HEK293 (cell line): Measurements from ENCODE around the gene HLA-DOB.

Experiments used
- CTCF ChIA-PET: fragments of 350-600 bp; formaldehyde crosslinking; extraction: SDS; loops from one replicate; lab custom pipeline; 2021; ENCODE audit warnings: antibody characterized with exemption; lab: Yijun Ruan, JAX
- POLR2A ChIA-PET: fragments of 300-600 bp; formaldehyde crosslinking; extraction: SDS; loops from one replicate; lab custom pipeline; 2020; ENCODE audit warnings: antibody characterized with exemption, inconsistent platforms; lab: Yijun Ruan, JAX
- H3K27ac ChIP-seq: fragments of 200-500 bp; sonication (Bioruptor generic); 2 replicates; pipeline ENCODE4 v1.5.1; 2014; ENCODE audit warnings: low read depth, low read length, control low read depth, inconsistent platforms; ENCODE audit errors: extremely low read depth
- H3K36me3 ChIP-seq, 2 experiments: fragments of 200-500 bp in 1 of 2; sonication (Bioruptor generic) in 1 of 2; 1 replicate in 1 of 2; 2 replicates in 1 of 2; pipeline ENCODE4 v1.5.1; 2014 to 2017; ENCODE audit warnings: inconsistent platforms in 2 of 2, low read length in 2 of 2; ENCODE audit not compliant: control insufficient read depth in 2 of 2, insufficient read depth in 1 of 2
- H3K4me1 ChIP-seq: fragments of 200-500 bp; sonication (Bioruptor generic); 2 replicates; pipeline ENCODE4 v1.5.1; 2014; ENCODE audit warnings: mild to moderate bottlenecking, low read length, inconsistent platforms; ENCODE audit not compliant: control insufficient read depth, insufficient read depth
- H3K4me3 ChIP-seq: 2 replicates; pipeline ENCODE4 v1.5.1; 2011; ENCODE audit warnings: low read depth, mild to moderate bottlenecking, control low read depth, low read length, moderate library complexity
- H3K9me3 ChIP-seq: fragments of 200-500 bp; sonication (Bioruptor generic); 2 replicates; pipeline ENCODE4 v1.5.1; 2014; ENCODE audit warnings: low read depth, low read length, inconsistent platforms; ENCODE audit not compliant: control insufficient read depth, insufficient read depth
- GFI1B ChIP-seq: fragments of 450-650 bp; formaldehyde crosslinking; IDR thresholded peaks from 2 replicates; pipeline ENCODE4 v1.5.1; 2016; ENCODE audit warnings: missing biosample characterization, missing genetic modification characterization
- ZBTB20 ChIP-seq: fragments of 450-650 bp; formaldehyde crosslinking; IDR thresholded peaks from 2 replicates; pipeline ENCODE4 v1.5.1; 2016; ENCODE audit warnings: missing biosample characterization, missing genetic modification characterization
- ZBTB26 ChIP-seq: fragments of 450-650 bp; formaldehyde crosslinking; optimal IDR thresholded peaks from 2 replicates; pipeline ENCODE3; 2016; ENCODE audit warnings: missing biosample characterization, mild to moderate bottlenecking, missing genetic modification characterization
- ZEB2 ChIP-seq: fragments of 450-650 bp; formaldehyde crosslinking; IDR thresholded peaks from 2 replicates; pipeline ENCODE4 v1.5.1; 2016; ENCODE audit warnings: missing biosample characterization, missing genetic modification characterization
- ZIC2 ChIP-seq: fragments of 450-650 bp; formaldehyde crosslinking; IDR thresholded peaks from 2 replicates; pipeline ENCODE4 v1.5.1; 2016; ENCODE audit warnings: missing biosample characterization, missing genetic modification characterization
- ZNF133 ChIP-seq: fragments of 450-650 bp; formaldehyde crosslinking; IDR thresholded peaks from 2 replicates; pipeline ENCODE4 v1.5.1; 2016; ENCODE audit warnings: missing biosample characterization, missing genetic modification characterization
- ZNF221 ChIP-seq: fragments of 450-650 bp; formaldehyde crosslinking; IDR thresholded peaks from 2 replicates; pipeline ENCODE4 v1.5.1; 2017; ENCODE audit warnings: missing biosample characterization, missing genetic modification characterization, borderline replicate concordance
- ZNF23 ChIP-seq: fragments of 450-650 bp; formaldehyde crosslinking; IDR thresholded peaks from 2 replicates; pipeline ENCODE4 v1.5.1; 2016; ENCODE audit warnings: missing biosample characterization, missing genetic modification characterization, borderline replicate concordance
- ZNF394 ChIP-seq: fragments of 450-650 bp; formaldehyde crosslinking; IDR thresholded peaks from 2 replicates; pipeline ENCODE4 v1.5.1; 2016; ENCODE audit warnings: missing biosample characterization, missing genetic modification characterization, mild to moderate bottlenecking, moderate library complexity, borderline replicate concordance
- ZNF513 ChIP-seq: fragments of 450-650 bp; IDR thresholded peaks from 2 replicates; pipeline ENCODE4 v1.5.1; 2018; ENCODE audit warnings: missing biosample characterization, missing genetic modification characterization
- ZNF654 ChIP-seq: fragments of 450-650 bp; formaldehyde crosslinking; IDR thresholded peaks from 2 replicates; pipeline ENCODE4 v1.5.1; 2016; ENCODE audit warnings: low read depth, missing biosample characterization, missing genetic modification characterization
- ZNF76 ChIP-seq: fragments of 450-650 bp; formaldehyde crosslinking; IDR thresholded peaks from 2 replicates; pipeline ENCODE4; 2016; ENCODE audit warnings: low read depth, missing biosample characterization, missing genetic modification characterization, borderline replicate concordance
- ZNF776 ChIP-seq: fragments of 450-650 bp; formaldehyde crosslinking; IDR thresholded peaks from 2 replicates; pipeline ENCODE4 v1.5.0; 2017; ENCODE audit warnings: missing biosample characterization, missing genetic modification characterization, borderline replicate concordance
- TF ChIP-seq, protein P1 (sequence below): sonication (generic); formaldehyde crosslinking; IDR thresholded peaks from 2 replicates; pipeline ENCODE4 v1.8.1; 2022; ENCODE audit warnings: mild to moderate bottlenecking, moderate library complexity, missing genetic modification reagents
- TF ChIP-seq, protein P2 (sequence below): fragments of 450-650 bp; formaldehyde crosslinking; IDR thresholded peaks from 2 replicates; pipeline ENCODE4 v1.5.1; 2016; ENCODE audit warnings: missing biosample characterization, missing genetic modification characterization, low read depth
- TF ChIP-seq, protein P3 (sequence below): fragments of 450-650 bp; formaldehyde crosslinking; IDR thresholded peaks from 2 replicates; pipeline ENCODE4 v1.5.1; 2016; ENCODE audit warnings: missing biosample characterization, missing genetic modification characterization
- TF ChIP-seq, protein P4 (sequence below): fragments of 450-650 bp; formaldehyde crosslinking; IDR thresholded peaks from 2 replicates; pipeline ENCODE4 v1.5.1; 2016; ENCODE audit warnings: missing biosample characterization, missing genetic modification characterization

Gene HLA-DOB

DNA sequence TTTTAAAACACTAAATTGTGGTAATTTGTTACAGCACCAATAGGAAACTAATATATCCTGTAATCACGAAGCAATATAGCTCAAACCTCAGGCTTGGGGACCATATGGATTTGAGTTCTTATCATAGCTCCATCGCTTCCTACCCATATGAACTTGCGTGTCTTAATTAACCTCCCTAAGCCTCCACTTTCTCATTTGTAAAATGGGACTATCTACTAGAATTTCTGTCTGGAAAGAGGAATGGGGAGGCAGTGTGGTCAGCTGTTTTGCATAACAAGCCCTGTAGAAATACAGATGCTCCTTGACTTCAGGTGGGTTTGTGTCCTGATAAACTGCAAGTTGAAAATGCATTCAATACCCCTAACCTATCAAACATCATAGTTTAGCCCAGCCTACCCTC lies 17.1 kb downstream of the HLA-DOB start:
- H3K4me1 ChIP-seq, result no peaks in the 10 kb centered on the region
- ChIA-PET CTCF (interaction anchor here (0.7 to 4.2 kb wide), 10 partner anchors 14 to 1201 kb away, joined by 3 to 20 read pairs (median 4); partner anchors contain the start of gene TAP2), POLR2A (interaction anchor here (0.6 to 1.4 kb wide), 3 partner anchors 38 to 957 kb away, joined by 3 to 5 read pairs (median 4); partner anchors contain the start of gene TAP2)
- H3K9me3 ChIP-seq, result no peaks in the 10 kb centered on the region; the same call in 1 of the 2 replicates
- TF ChIP-seq ZIC2 (tag by site-specific recombination) (no peak), ZNF776 (tag by site-specific recombination) (no peak), ZNF133 (no peak), ZNF221 (no peak), GFI1B (tag by site-specific recombination) (no peak), ZEB2 (tag by site-specific recombination) (no peak), ZNF23 (tag by site-specific recombination) (no peak), ZNF654 (tag by site-specific recombination) (no peak), ZNF76 (tag by site-specific recombination) (no peak), ZBTB20 (tag by site-specific recombination) (no peak), ZBTB26 (tag by site-specific recombination) (no peak), ZNF513 (tag by site-specific recombination) (no peak), ZNF394 (tag by site-specific recombination) (no peak)
- TF ChIP-seq, protein P1, sequence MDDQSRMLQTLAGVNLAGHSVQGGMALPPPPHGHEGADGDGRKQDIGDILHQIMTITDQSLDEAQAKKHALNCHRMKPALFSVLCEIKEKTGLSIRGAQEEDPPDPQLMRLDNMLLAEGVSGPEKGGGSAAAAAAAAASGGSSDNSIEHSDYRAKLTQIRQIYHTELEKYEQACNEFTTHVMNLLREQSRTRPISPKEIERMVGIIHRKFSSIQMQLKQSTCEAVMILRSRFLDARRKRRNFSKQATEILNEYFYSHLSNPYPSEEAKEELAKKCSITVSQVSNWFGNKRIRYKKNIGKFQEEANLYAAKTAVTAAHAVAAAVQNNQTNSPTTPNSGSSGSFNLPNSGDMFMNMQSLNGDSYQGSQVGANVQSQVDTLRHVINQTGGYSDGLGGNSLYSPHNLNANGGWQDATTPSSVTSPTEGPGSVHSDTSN, result no peak
- TF ChIP-seq, protein P2, sequence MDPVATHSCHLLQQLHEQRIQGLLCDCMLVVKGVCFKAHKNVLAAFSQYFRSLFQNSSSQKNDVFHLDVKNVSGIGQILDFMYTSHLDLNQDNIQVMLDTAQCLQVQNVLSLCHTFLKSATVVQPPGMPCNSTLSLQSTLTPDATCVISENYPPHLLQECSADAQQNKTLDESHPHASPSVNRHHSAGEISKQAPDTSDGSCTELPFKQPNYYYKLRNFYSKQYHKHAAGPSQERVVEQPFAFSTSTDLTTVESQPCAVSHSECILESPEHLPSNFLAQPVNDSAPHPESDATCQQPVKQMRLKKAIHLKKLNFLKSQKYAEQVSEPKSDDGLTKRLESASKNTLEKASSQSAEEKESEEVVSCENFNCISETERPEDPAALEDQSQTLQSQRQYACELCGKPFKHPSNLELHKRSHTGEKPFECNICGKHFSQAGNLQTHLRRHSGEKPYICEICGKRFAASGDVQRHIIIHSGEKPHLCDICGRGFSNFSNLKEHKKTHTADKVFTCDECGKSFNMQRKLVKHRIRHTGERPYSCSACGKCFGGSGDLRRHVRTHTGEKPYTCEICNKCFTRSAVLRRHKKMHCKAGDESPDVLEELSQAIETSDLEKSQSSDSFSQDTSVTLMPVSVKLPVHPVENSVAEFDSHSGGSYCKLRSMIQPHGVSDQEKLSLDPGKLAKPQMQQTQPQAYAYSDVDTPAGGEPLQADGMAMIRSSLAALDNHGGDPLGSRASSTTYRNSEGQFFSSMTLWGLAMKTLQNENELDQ, result no peak
- TF ChIP-seq, protein P3, sequence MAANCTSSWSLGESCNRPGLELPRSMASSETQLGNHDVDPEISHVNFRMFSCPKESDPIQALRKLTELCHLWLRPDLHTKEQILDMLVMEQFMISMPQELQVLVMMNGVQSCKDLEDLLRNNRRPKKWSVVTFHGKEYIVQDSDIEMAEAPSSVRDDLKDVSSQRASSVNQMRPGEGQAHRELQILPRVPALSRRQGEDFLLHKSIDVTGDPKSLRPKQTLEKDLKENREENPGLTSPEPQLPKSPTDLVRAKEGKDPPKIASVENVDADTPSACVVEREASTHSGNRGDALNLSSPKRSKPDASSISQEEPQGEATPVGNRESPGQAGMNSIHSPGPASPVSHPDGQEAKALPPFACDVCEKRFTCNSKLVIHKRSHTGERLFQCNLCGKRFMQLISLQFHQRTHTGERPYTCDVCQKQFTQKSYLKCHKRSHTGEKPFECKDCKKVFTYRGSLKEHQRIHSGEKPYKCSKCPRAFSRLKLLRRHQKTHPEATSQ (tag by site-specific recombination), result no peak
- TF ChIP-seq, protein P4, sequence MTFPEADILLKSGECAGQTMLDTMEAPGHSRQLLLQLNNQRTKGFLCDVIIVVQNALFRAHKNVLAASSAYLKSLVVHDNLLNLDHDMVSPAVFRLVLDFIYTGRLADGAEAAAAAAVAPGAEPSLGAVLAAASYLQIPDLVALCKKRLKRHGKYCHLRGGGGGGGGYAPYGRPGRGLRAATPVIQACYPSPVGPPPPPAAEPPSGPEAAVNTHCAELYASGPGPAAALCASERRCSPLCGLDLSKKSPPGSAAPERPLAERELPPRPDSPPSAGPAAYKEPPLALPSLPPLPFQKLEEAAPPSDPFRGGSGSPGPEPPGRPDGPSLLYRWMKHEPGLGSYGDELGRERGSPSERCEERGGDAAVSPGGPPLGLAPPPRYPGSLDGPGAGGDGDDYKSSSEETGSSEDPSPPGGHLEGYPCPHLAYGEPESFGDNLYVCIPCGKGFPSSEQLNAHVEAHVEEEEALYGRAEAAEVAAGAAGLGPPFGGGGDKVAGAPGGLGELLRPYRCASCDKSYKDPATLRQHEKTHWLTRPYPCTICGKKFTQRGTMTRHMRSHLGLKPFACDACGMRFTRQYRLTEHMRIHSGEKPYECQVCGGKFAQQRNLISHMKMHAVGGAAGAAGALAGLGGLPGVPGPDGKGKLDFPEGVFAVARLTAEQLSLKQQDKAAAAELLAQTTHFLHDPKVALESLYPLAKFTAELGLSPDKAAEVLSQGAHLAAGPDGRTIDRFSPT (tag by site-specific recombination), result no peak
- no peak overlapping the region for H3K4me3 ChIP-seq
- H3K36me3 ChIP-seq, result no peaks in the 10 kb centered on the region
- no peak overlapping the region for H3K27ac ChIP-seq
